DMS114 treated with DMSO at 0.1 percent for 48 hours (cell line): ENCODE results near the gene AGFG2.

Source experiments
- DNase-seq: peaks from one replicate; lab custom pipeline; 2025; ENCODE audit not compliant: unreplicated experiment; lab: John Stamatoyannopoulos, UW

Gene AGFG2

DNA sequence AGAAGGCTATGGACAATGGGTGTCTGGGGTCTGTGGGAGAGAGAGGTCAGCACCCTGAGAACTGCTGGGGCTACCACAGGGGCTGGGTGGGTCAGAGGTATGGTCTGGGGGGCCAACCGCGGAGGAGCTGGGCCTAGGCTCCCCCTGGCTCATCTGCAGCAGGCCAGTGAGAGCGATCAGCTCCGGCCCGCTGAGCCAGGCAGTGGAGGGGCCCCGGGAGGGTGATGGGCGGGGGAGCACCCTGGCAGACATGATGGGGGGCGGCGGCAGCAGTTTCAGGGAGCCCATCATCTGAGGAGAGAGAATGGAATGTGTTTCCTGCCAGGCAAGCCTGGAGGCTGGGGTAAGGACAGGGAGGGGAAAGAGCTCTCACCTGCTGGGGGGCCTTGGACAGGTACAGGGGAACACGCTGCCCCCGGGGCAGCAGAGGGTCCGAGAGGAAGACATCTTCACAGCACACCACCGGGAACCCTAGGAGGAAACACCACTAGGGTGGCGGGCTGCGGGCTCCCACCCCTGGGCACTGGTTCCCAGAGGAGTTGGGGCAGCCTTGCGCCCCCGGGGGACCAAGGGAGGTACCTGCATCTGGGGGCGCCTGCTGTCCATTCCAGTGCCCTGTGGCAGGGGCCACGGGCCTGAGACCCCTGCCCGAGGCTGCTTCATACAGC is 33.4 kb downstream of the AGFG2 start:
- DNase-seq = no peak

- no peak for DNase-seq
Observed at GRCh38 chr7:100572949-100573675, 34.1 kb downstream of the AGFG2 start.

- DNase-seq = no peak
Observed at GRCh38 chr7:100573691-100574361, 34.8 kb downstream of the AGFG2 start, which contains the start of gene SAP25. Gene SAP25, minus strand, starts transcription at chr7:100573900. Its CDS starts 158 bp downstream, at chr7:100573742.

DNA sequence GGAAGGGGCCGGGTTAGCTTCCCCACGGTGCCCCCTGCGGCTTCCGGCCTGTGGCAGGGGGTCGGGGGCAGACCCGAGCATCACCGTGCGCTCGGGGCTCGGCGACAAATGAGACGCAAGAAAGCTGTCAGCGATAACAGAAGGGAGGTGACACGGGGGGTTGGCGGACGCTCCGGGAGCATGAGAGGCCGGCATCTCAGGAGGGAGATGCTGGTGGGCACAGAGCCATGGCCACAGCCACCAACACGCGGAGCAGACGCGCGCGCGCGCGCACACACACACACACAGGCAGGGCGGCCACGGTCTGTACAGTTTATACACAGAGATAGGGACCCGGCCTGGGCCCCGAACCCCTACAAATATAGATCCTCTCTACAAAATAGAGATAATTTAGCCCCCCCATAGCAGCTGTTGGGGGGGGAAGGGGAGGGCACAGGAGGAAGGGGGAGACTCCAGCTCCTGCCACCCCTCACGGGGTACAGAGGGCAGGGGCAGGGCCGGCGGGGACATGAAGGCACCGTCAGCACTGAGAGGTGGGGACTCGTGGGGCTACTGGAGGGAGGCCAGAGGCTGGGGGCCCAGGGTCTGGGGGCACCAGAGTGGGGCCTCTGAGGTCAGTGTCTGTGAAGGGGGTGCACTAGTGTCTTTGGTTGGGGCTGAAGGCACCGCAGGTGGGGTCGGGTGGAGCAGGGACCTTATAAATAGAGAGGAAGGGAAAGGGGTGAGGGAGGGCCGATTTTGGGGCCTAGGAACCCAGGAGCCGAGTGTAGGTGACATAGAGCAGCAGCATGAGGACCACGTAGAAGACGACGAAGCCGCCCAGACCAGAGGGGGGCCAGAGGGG is 35.6 kb downstream of the AGFG2 start:
- DNase-seq = no peak

DNA sequence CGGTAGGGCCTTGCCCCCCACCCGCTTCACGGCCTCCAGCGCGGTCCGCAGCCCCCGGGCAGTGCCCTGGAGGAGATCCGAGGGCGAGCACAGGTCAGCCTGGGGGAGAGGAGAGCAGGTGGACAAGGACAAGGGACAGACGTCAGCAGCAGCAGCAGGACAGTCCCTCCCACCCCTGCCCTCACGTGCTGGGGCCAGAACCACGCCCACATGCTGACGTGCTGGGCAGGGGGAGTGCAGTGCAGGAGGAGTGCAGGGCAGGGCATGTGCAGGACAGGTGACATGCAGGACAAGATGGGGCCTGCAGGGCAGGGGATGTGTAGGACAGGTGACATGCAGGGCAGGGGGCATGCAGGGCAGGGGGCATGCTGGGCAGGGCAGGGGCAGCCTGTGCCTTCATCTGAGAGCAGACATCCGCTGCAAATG is 36.2 kb downstream of the AGFG2 start:
- DNase-seq = no peak

DNA sequence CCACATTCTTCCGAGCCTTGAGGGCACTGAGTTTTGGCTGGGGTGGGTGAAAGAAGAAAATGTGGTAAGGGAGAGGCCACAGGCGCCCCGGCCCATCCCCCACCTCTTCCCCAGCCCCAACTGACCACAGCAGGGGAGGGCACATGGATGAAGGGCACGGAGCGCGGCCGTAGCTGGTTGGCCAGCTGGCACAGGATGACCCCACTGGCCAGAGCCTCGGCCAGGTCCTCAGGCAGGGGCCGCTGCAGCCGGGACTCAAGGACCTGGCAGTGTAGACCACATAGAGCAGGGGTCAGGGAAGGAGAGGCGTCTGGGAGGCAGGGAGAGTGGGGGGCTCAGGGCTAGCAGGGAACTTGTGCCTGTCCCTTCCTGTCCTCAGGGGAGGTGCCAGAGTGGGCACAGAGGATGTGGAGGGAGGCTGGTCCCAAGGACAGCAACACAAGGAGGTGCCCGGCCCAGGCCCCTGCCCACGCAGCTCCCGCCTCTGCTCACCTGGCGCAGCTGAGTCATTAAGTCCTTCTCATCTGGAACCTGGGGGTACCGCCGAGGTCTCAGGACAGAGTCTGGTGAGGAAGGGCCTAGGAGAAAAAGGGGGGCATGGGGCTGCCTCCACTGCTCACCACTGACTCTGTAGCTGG is 36.9 kb downstream of the AGFG2 start:
- no peak for DNase-seq

DNA sequence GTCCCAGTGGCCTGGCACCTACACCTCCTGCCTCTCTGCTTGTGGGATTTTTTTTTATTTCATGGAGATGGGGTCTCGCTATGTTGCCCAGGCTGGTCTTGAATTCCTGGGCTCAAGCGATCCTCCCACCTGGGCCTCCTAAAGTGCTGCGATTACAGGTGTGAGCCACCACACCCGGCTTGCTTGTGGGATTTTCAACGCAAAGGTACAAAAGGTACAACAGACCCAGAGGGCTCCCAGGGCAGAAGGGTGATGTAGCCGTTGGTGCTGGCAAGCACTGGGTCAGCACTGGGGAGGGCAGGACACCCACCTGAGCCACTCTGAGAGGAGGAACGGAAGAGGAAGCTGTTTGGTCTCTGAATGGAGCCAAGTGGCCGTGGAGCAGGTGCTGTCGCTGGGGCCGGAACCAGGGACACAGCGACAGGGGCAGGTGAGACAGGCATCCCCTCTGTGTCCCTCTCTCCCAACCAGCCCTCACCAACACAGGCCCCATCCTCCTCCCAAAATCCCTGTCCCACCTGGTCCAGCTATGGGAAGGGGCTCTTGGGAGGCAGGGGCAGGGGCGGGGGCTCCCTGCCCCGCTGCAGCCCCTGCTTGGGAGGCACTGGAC is 37.5 kb downstream of the AGFG2 start:
- DNase-seq = no peak

DNA sequence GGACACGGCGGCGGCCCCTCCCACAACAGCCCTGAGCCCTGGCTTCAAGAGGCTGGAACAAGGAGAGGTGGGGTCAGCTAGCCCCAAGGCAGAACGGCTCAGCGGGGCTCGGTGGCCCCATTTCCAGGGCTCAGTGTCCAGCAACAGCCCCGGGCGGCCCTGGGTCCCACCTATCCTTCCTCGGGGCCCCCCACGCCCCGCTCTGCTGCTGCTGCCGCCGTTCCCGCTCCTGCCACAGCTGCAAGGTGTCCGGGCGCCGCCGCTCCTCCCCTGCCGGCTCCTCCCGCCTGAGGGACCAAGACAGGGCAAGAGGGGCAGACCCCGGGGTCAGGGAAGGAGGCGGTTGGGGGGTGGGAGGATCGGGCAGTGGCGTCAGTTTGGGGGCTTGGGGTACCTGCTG is 38.1 kb downstream of the AGFG2 start:
- DNase-seq = no peak

GRCh38 chr7:100577507-100577906 is 38.5 kb downstream of the AGFG2 start:
- no peak for DNase-seq

- no peak for DNase-seq
Observed at GRCh38 chr7:100578246-100579183, 39.5 kb downstream of the AGFG2 start.

DNA sequence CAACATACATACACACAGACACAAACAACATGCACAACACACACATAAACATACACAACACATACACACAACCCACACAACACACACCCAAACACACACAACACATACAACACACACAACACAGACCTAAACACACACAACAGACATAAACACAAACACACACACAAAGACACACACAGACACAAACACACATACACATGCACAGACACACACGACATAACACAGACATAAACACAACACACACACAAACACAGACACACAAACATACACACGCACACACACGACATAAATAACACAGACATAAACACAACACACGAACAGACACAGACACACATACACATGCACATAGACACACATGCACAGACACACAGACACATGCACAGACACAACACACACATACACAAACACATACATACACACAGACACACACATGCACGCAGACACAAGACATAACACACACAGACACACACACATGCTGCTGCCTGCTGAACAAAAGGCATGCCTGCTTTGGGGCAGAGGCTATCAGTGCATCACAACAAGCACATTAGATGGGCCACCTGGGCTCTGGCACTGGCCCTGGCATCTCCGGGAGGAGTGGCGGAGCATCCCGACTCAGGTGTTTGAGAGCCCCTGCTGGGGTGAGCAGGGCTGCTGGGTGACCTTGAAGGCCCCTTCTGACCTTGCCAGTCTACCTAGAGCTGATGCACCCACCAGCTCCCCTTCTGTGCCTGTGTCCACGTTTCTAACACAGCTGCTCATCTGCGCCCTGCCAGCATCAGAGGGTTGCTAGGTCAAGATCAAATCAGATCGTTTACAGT is 41.7 kb downstream of the AGFG2 start:
- DNase-seq = no peak

- no peak for DNase-seq
Observed at GRCh38 chr7:100582041-100582579, 43.1 kb downstream of the AGFG2 start.

GRCh38 chr7:100582650-100583049 is 43.6 kb downstream of the AGFG2 start:
- DNase-seq = no peak

- DNase-seq = no peak
Observed at GRCh38 chr7:100583132-100584053, 44.4 kb downstream of the AGFG2 start.

DNA sequence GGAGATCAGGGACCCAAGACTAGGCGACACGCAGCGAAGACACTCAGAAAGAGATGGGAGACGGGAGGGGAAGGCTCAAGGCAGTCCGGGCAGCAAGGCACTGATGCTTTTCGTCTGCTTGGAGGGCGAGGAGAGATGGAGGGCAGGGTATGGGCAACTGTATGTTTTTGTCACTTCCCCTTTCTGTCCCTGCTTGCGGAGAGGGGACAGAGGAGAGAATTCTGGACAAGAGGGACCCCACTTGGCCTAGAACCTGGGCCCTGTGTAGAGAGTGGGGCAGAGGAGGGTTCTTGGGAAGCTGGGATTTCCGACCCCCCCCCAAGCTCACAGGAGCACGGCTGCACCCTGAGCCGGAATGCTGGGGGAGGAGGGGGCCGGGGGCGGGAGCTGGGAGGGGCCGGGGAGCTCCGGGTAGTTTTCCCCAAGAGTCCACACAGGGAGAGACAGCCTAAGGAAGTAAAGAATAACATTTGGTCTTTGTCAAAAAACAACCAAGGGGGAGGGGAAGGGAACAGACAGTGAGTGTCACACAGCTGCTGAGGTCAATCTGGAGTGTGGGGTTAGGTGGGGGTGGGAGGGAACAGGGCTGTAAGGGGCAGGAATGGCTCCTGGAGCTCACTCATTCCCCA is 45.2 kb downstream of the AGFG2 start:
- no peak for DNase-seq

- DNase-seq = no peak
Observed at GRCh38 chr7:100584683-100585510, 45.9 kb downstream of the AGFG2 start.
